ENCODE data around the gene FREY1. TPM values are rescaled to one million over a fixed set of nuclear protein-coding genes. Genes with fewer than 3 reads are reported as not detected.

FREY1 gene
- total and polyA plus RNA-seq, 8 donors, result 0.21 to 0.89 (median 0.43) TPM; not detected in 2

DNA sequence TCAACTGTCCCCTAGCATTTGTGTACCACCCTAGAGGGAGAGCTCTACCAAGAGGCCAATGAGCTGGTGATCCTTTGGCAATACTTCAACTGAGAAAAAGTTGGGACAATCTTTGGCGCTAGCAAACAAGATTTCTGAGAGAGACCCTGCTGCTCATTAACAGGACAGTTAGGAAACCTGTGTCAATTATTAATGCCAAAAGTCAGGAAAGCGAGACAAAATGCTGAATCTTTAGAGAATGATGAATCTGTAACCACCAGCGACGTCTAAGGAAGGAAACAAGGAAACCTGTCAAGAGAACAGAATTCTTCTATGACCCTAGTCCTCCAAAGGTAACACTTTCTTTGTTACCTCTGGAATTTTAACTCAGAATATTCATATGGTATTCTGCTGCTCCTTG lies 35.3 kb upstream of the FREY1 start:
- DNase-seq (no peak), ATAC-seq (no peak)
- no peak overlapping the region for H3K4me3 ChIP-seq
- H3K9me3 ChIP-seq, result no peaks in the 10 kb centered on the region
- no peak overlapping the region for H3K27ac ChIP-seq
- no peaks in the 10 kb centered on the region for H3K4me1 ChIP-seq
- no peaks in the 10 kb centered on the region for H3K27me3 ChIP-seq
- TF ChIP-seq, protein P1, sequence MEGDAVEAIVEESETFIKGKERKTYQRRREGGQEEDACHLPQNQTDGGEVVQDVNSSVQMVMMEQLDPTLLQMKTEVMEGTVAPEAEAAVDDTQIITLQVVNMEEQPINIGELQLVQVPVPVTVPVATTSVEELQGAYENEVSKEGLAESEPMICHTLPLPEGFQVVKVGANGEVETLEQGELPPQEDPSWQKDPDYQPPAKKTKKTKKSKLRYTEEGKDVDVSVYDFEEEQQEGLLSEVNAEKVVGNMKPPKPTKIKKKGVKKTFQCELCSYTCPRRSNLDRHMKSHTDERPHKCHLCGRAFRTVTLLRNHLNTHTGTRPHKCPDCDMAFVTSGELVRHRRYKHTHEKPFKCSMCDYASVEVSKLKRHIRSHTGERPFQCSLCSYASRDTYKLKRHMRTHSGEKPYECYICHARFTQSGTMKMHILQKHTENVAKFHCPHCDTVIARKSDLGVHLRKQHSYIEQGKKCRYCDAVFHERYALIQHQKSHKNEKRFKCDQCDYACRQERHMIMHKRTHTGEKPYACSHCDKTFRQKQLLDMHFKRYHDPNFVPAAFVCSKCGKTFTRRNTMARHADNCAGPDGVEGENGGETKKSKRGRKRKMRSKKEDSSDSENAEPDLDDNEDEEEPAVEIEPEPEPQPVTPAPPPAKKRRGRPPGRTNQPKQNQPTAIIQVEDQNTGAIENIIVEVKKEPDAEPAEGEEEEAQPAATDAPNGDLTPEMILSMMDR (IDR thresholded peaks at IDR 0.05), result no peak
- intact Hi-C loops (cut with DNase I), result no loop called here
- H3K36me3 ChIP-seq, result peaks cover 0 to 76% of the 10 kb centered on the region in 2 donors

DNA sequence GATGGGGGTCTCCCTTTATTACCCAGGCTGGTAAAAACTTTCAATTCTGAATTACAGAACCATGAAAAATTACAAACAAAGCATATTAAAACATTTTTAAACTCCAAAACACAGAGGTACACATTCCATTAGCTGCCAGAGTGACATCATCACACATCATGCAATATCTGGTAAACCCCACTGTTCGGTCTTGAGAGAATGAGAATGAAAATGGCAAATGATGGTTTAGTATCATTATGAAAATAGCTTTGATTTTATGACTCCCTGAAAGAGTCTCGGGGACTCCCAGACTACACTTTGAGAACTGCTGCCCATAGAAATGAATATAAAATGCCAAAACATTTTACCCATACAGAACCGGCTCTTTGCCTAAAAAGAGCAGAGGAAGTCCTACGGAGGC lies 34.2 kb upstream of the FREY1 start:
- Histone ChIP-seq H3K27ac (no peak overlapping the region), H3K4me1 (no peaks in the 10 kb centered on the region), H3K9me3 (no peaks in the 10 kb centered on the region), H3K4me3 (no peak overlapping the region), H3K27me3 (no peaks in the 10 kb centered on the region), H3K36me3 (peaks cover 0 to 76% of the 10 kb centered on the region in 2 donors)
- intact Hi-C loops (cut with DNase I), result no loop called here
- DNase-seq, result no peak
- no peak for ATAC-seq
- TF ChIP-seq, protein P1 (IDR thresholded peaks at IDR 0.05), result no peak

DNA sequence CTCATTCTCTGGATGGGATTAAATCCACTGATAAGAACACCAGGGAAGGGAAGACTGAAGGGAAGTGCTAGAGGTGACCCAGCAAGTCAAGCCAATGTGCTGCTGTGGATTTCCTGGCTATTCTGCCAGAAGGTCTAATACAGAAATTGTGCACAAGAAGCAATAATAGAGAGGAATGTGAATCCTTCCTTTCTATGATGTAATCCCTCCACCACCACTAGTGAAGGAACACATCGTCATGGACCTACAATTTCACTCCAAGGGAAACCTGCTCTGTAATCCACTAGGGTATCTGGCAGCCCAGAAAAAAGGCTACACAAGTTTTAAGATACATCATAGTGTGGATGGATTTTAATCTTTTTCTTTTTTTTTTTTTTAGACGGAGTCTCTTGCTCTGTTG lies 32.8 kb upstream of the FREY1 start:
- DNase-seq (no peak), ATAC-seq (no peak)
- Histone ChIP-seq H3K4me1 (no peaks in the 10 kb centered on the region), H3K36me3 (peaks cover 0 to 76% of the 10 kb centered on the region in 2 donors), H3K27ac (no peak overlapping the region), H3K4me3 (no peak overlapping the region), H3K9me3 (no peaks in the 10 kb centered on the region), H3K27me3 (no peaks in the 10 kb centered on the region)
- TF ChIP-seq, protein P1 (IDR thresholded peaks at IDR 0.05), result no peak
- intact Hi-C loops (cut with DNase I), result no loop called here

DNA sequence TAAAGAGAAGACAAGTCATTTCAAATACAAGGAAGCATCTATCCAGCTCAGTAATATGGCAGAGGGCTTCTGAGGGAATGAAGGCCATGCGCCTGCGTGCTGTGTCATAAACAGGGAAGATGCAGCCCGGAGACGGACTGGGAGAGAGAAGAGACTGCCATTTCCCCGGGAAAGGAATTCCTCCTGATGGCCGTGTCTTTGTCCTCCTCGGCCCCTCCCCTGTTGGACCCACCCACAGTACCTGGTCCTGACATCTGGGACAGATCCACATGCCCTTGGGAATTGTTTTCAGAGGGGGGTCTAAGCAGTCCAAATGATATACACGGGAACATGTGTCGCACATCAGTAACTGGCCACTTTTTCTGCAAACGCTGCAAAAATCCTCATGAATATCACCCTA lies 30.8 kb upstream of the FREY1 start:
- Histone ChIP-seq H3K27ac (no peak overlapping the region), H3K36me3 (peaks cover 0 to 76% of the 10 kb centered on the region in 2 donors), H3K4me3 (no peak overlapping the region), H3K4me1 (no peaks in the 10 kb centered on the region), H3K9me3 (no peaks in the 10 kb centered on the region), H3K27me3 (no peaks in the 10 kb centered on the region)
- DNase-seq (no peak), ATAC-seq (no peak)
- TF ChIP-seq, protein P1 (IDR thresholded peaks at IDR 0.05), result no peak
- intact Hi-C loops (cut with DNase I), result no loop called here

DNA sequence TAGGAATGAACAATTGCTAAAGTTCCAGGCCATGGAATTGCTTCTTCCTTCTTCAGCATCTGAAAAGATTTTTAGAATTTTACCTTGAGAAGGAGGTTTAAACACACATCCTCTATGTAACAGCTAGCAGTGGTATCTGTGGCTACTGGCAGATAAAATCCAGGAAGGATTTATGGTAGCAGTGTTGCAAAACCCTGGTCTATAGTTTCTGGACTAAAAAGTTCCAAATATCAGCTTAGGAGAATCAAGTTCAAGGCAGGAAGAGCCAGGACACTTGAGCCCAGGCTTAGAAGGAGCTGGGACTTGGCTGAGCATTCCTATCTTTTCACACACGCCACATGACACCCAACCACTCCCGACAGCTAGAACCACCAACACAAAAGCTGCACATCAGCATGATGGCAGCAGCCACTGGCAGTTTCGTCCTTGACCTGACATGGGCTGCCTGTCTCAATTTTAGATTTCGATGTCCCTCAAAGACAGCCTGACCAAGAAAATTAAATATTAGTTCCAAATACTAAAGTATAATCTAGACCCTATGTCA lies 29.5 kb upstream of the FREY1 start:
- peaks cover 0 to 77% of the 10 kb centered on the region in 2 donors for H3K36me3 ChIP-seq

More for the DNA sequence above, 29.5 kb upstream of the FREY1 start:
- ATAC-seq, result no peak
- TF ChIP-seq, protein P1 (IDR thresholded peaks at IDR 0.05), result no peak
- DNase-seq, result no peak
- Histone ChIP-seq H3K27ac (no peak overlapping the region), H3K4me1 (peaks cover 0 to 2% of the 10 kb centered on the region in 2 donors), H3K9me3 (no peaks in the 10 kb centered on the region), H3K4me3 (no peak overlapping the region), H3K27me3 (no peaks in the 10 kb centered on the region)
- intact Hi-C loops (cut with DNase I), result no loop called here
